Ascending aorta (tissue), 2 donors: Measurements from ENCODE around the gene SYNE3. TPM values are rescaled to one million over a fixed set of nuclear protein-coding genes. Genes with fewer than 3 reads are reported as not detected.
A peak's percentile ranks its signal among the peaks of the same experiment; 100 is the strongest.

Experiments
- DNase-seq, 2 donors: peaks; one replicate each; pipeline ENCODE4 v3.0.0-alpha.2; 2019; ENCODE audit warnings: low spot score in 2 of 2
- H3K27ac ChIP-seq, 2 donors: fragments of 200-600 bp; sonication (generic); one replicate each; pipeline ENCODE4 v1.5.1; 2016 to 2017; ENCODE audit warnings: mild to moderate bottlenecking in 1 of 2
- H3K27me3 ChIP-seq: fragments of 200-600 bp; sonication (generic); one replicate; pipeline ENCODE4 v1.5.1; 2017
- H3K36me3 ChIP-seq, 2 donors: fragments of 200-600 bp; sonication (generic); one replicate each; pipeline ENCODE4 v1.5.1; 2016
- H3K4me1 ChIP-seq, 2 donors: fragments of 200-600 bp; sonication (generic); one replicate each; pipeline ENCODE4 v1.5.1; 2016 to 2017; ENCODE audit warnings: mild to moderate bottlenecking in 1 of 2
- H3K4me3 ChIP-seq, 2 donors: fragments of 200-600 bp; sonication (generic); one replicate each; pipeline ENCODE4 v1.5.1; 2016 to 2017; ENCODE audit warnings: mild to moderate bottlenecking in 1 of 2
- H3K9me3 ChIP-seq, 2 donors: fragments of 200-600 bp; sonication (generic); one replicate each; pipeline ENCODE4 v1.5.1; 2016
- CTCF ChIP-seq, 3 experiments: fragments of 200-600 bp in 2 of 3; fragments of 450-650 bp in 1 of 3; sonication (generic) in 2 of 3; IDR thresholded peaks; one replicate each; pipeline ENCODE4 v1.5.1; 2016 to 2019; ENCODE audit warnings: antibody characterized with exemption in 3 of 3, mild to moderate bottlenecking in 1 of 3, moderate library complexity in 1 of 3
- intact Hi-C: fragments of 100-400 bp; cut with DNase I; formaldehyde crosslinking; loops from one replicate; pipeline ENCODE4 v1.15.1; 2023
- total RNA-seq: library from RNA; depleted of rRNA; stranded (reverse); fragments of >200 nt; gene quantifications from one replicate; pipeline ENCODE4 v1.1.0, GENCODE V29; 2016

SYNE3 gene
- total RNA-seq, 1 donor from 2014 or later: 84.1 TPM

- peaks cover 17 to 23% of the 10 kb centered on the region in 2 donors for H3K36me3 ChIP-seq
- H3K4me3 ChIP-seq: no peak overlapping the region
- no peak for DNase-seq
- intact Hi-C loops: no loop called here
- peaks cover 5 to 23% of the 10 kb centered on the region in 2 donors for H3K4me1 ChIP-seq
- TF ChIP-seq CTCF (IDR thresholded peaks at IDR 0.05): no peak
- no peak overlapping the region for H3K27ac ChIP-seq
- H3K27me3 ChIP-seq: no peaks in the 10 kb centered on the region
- no peaks in the 10 kb centered on the region for H3K9me3 ChIP-seq
Observed at GRCh38 chr14:95478818-95479217, 37.6 kb downstream of the SYNE3 start.

GRCh38 chr14:95478309-95478708, 38.1 kb downstream of the SYNE3 start:
- Histone ChIP-seq H3K27me3 (no peaks in the 10 kb centered on the region), H3K9me3 (no peaks in the 10 kb centered on the region), H3K36me3 (peaks cover 17 to 23% of the 10 kb centered on the region in 2 donors), H3K4me1 (peaks cover 0 to 18% of the 10 kb centered on the region in 2 donors), H3K27ac (no peak overlapping the region), H3K4me3 (no peak overlapping the region)
- no peak for TF ChIP-seq CTCF (IDR thresholded peaks at IDR 0.05)
- DNase-seq: no peak
- intact Hi-C loops: no loop called here

GRCh38 chr14:95477411-95478269, 38.8 kb downstream of the SYNE3 start:
- no peak for TF ChIP-seq CTCF (IDR thresholded peaks at IDR 0.05)
- Histone ChIP-seq H3K27me3 (no peaks in the 10 kb centered on the region), H3K36me3 (peaks cover 17 to 27% of the 10 kb centered on the region in 2 donors), H3K4me3 (no peak overlapping the region), H3K9me3 (no peaks in the 10 kb centered on the region), H3K4me1 (peaks cover 0 to 13% of the 10 kb centered on the region in 2 donors), H3K27ac (peak overlapping the region in 1 of 2 donors; percentile 8)
- no peak for DNase-seq
- intact Hi-C loops: no loop called here

- Histone ChIP-seq H3K4me1 (peaks cover 0 to 9% of the 10 kb centered on the region in 2 donors), H3K27ac (no peak overlapping the region), H3K27me3 (no peaks in the 10 kb centered on the region), H3K36me3 (peaks cover 17 to 34% of the 10 kb centered on the region in 2 donors), H3K4me3 (no peak overlapping the region), H3K9me3 (no peaks in the 10 kb centered on the region)
- no peak for DNase-seq
- intact Hi-C loops: no loop called here
- no peak for TF ChIP-seq CTCF (IDR thresholded peaks at IDR 0.05)
Observed at GRCh38 chr14:95476747-95477146, 39.7 kb downstream of the SYNE3 start.

GRCh38 chr14:95475540-95476240, 40.8 kb downstream of the SYNE3 start:
- peaks cover 0 to 9% of the 10 kb centered on the region in 2 donors for H3K4me1 ChIP-seq
- DNase-seq: no peak
- intact Hi-C loops: no loop called here

More at GRCh38 chr14:95475540-95476240, 40.8 kb downstream of the SYNE3 start:
- Histone ChIP-seq H3K4me3 (no peak overlapping the region), H3K9me3 (no peaks in the 10 kb centered on the region), H3K27ac (no peak overlapping the region), H3K27me3 (no peaks in the 10 kb centered on the region), H3K36me3 (peaks cover 17 to 40% of the 10 kb centered on the region in 2 donors)
- TF ChIP-seq CTCF (IDR thresholded peaks at IDR 0.05): no peak
